Endothelial cell (in vitro differentiated cells): Measurements from ENCODE around the gene CHD2. TPM values are rescaled to one million over a fixed set of nuclear protein-coding genes. Genes with fewer than 3 reads are reported as not detected.
A peak's percentile ranks its signal among the peaks of the same experiment; 100 is the strongest.

ENCODE experiments used
- DNase-seq: peaks from one replicate; pipeline ENCODE4 v3.0.0; 2021; ENCODE audit warnings: low spot score
- H3K27ac Mint-ChIP-seq: one replicate; pipeline ENCODE4 v1.8.0; 2021; ENCODE audit warnings: mixed read lengths, inconsistent platforms; ENCODE audit not compliant: unreplicated experiment
- H3K27me3 Mint-ChIP-seq: one replicate; pipeline ENCODE4 v1.8.0; 2021; ENCODE audit warnings: mild to moderate bottlenecking, moderate library complexity, mixed read lengths, inconsistent platforms; ENCODE audit not compliant: unreplicated experiment
- H3K36me3 Mint-ChIP-seq: one replicate; pipeline ENCODE4 v1.8.0; 2021; ENCODE audit warnings: mild to moderate bottlenecking, low read depth, mixed read lengths, inconsistent platforms; ENCODE audit not compliant: unreplicated experiment
- H3K4me1 Mint-ChIP-seq: one replicate; pipeline ENCODE4 v1.8.0; 2021; ENCODE audit warnings: mild to moderate bottlenecking, mixed read lengths, inconsistent platforms; ENCODE audit not compliant: unreplicated experiment
- H3K4me3 Mint-ChIP-seq: one replicate; pipeline ENCODE4 v1.8.0; 2021; ENCODE audit warnings: mild to moderate bottlenecking, mixed read lengths, inconsistent platforms; ENCODE audit not compliant: unreplicated experiment
- H3K9me3 Mint-ChIP-seq: one replicate; pipeline ENCODE4 v1.8.0; 2021; ENCODE audit warnings: mixed read lengths, inconsistent platforms; ENCODE audit not compliant: unreplicated experiment
- CTCF ChIP-seq: fragments of 200-600 bp; sonication (generic); IDR thresholded peaks from one replicate; pipeline ENCODE4 v1.5.0; 2021; ENCODE audit warnings: antibody characterized with exemption; ENCODE audit not compliant: unreplicated experiment
- total RNA-seq: library from RNA; stranded (reverse); fragmentation: NEBNext Ultra II Directional; extraction: Animal tissue kit (Norgen Biotek cat#: 25700); gene quantifications from one replicate; pipeline ENCODE4 v1.2.1, GENCODE V29; 2021; ENCODE audit not compliant: unreplicated experiment

CHD2 gene
- total RNA-seq, 1 donor from 2014 or later, result 96.3 TPM

DNA sequence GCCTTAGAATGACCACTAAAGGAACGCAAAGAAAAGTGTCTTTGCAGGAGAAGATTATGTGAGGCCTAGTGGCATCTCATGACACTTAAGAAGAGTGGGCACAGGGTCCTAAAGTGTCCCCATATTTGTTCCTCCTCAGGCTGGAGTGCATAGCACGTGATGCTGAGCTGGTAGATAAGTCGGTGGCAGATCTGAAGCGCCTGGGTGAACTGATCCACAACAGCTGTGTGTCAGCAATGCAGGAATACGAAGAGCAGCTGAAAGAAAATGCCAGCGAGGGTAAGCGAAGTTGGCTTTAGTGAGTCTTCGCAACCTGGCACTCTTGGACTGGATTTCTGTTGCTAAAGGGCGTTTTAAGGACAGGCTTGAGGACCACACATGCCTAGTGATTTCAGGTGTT lies 92.6 kb downstream of the CHD2 start:
- no peak overlapping the region for H3K27ac Mint-ChIP-seq
- peaks cover 2% of the 10 kb centered on the region for H3K4me1 Mint-ChIP-seq
- peak overlapping the region; percentile 40 for H3K4me3 Mint-ChIP-seq
- no peak for TF ChIP-seq CTCF
- H3K9me3 Mint-ChIP-seq, result no peaks in the 10 kb centered on the region
- peaks cover 57% of the 10 kb centered on the region for H3K36me3 Mint-ChIP-seq
- no peak for DNase-seq
- no peaks in the 10 kb centered on the region for H3K27me3 Mint-ChIP-seq

DNA sequence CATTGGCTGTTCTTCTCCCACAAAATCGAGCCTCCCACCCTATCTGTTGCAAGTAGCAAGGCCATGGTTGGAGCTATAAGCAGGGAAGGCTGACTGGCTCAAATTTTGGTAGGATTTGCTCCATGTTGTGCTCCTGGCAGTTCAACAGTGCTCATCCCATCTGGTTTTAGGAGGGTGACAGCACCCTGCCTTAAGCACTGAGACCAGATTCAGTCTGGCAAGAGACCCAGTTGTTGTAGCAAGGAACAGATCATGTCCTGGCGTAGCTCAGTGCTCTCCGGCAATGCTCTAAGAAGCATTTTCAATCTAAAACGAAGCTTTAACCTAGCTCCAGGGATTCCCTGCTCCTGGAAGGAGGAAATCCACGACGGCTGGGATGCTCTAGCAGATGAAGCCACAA lies 97.7 kb downstream of the CHD2 start:
- no peak overlapping the region for H3K4me3 Mint-ChIP-seq
- TF ChIP-seq CTCF, result no peak
- no peak overlapping the region for H3K27ac Mint-ChIP-seq
- peaks cover 57% of the 10 kb centered on the region for H3K36me3 Mint-ChIP-seq
- H3K9me3 Mint-ChIP-seq, result no peaks in the 10 kb centered on the region
- peaks cover 1% of the 10 kb centered on the region for H3K27me3 Mint-ChIP-seq
- H3K4me1 Mint-ChIP-seq, result peaks cover 2% of the 10 kb centered on the region
- DNase-seq, result no peak

DNA sequence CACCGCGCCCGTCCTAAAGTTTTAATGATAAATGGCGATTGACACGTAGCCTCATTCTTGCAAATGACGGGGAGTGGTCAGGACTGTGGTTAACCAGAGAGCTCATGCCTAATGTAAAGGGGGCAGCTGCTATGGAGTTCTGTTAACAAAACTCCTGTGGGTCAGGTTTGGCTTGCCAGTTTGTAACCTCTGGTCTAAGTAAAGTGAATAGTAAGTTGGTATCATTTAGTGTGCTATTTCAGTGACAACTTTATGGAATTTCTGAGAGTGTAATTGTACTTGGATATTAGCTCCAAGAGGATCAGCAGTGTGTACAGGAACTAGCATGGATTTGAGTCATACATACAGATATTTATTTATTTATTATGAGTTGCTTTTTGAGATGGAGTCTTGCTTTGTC lies 101.0 kb downstream of the CHD2 start:
- Mint-ChIP-seq H3K9me3 (no peaks in the 10 kb centered on the region), H3K27ac (no peak overlapping the region), H3K27me3 (peaks cover 3% of the 10 kb centered on the region), H3K36me3 (peaks cover 65% of the 10 kb centered on the region), H3K4me1 (no peaks in the 10 kb centered on the region), H3K4me3 (no peak overlapping the region)
- no peak for DNase-seq
- no peak for TF ChIP-seq CTCF

DNA sequence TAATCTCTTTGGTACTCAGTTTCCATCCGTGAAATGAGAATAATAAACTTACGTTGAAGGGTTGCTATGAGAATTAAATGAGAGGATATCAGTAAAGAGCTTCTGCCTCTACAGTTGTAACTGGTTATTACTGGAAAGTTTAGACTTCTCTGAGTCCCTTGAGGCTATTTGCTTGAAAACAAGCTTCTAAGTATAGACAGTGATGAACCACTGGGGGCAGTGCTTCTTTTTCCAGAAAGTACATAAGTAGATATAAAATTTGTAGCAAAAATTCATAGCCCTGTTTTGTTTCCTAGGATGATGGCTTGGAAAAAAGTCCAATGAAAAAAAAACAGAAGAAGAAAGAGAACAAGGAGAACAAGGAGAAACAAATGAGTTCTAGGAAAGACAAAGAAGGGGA lies 101.8 kb downstream of the CHD2 start:
- Mint-ChIP-seq H3K36me3 (peaks cover 59% of the 10 kb centered on the region), H3K27ac (no peak overlapping the region)

GRCh38 chr15:93005133-93005532 lies 105.0 kb downstream of the CHD2 start:
- peak overlapping the region; percentile 10 for H3K4me3 Mint-ChIP-seq
- peaks cover 52% of the 10 kb centered on the region for H3K36me3 Mint-ChIP-seq
- peaks cover 5% of the 10 kb centered on the region for H3K27me3 Mint-ChIP-seq
- no peak overlapping the region for H3K27ac Mint-ChIP-seq
- H3K4me1 Mint-ChIP-seq, result no peaks in the 10 kb centered on the region
- no peak for DNase-seq
- TF ChIP-seq CTCF, result no peak
- H3K9me3 Mint-ChIP-seq, result no peaks in the 10 kb centered on the region

More for the DNA sequence above, 101.8 kb downstream of the CHD2 start:
- no peak for DNase-seq
- Mint-ChIP-seq H3K4me3 (no peak overlapping the region), H3K9me3 (no peaks in the 10 kb centered on the region), H3K4me1 (no peaks in the 10 kb centered on the region), H3K27me3 (peaks cover 3% of the 10 kb centered on the region)
- TF ChIP-seq CTCF, result no peak
